Ovary (tissue), 3 donors: ENCODE results near the gene ACOT7.

ENCODE experiments used
- CTCF ChIP-seq, 3 donors: fragments of 450-650 bp in 2 of 3; fragments of 200-600 bp in 1 of 3; IDR thresholded peaks; one replicate each; pipeline versions ENCODE4 v1.5.1 to v1.8.0; 2016 to 2022; ENCODE audit warnings: antibody characterized with exemption in 3 of 3, mild to moderate bottlenecking in 1 of 3
- POLR2A ChIP-seq: fragments of 450-650 bp; IDR thresholded peaks from one replicate; pipeline ENCODE4 v1.6.1; 2017; ENCODE audit warnings: antibody characterized with exemption, mild to moderate bottlenecking, moderate library complexity
- donor health status: DM: no; HTN: no; CAD: no.

- TF ChIP-seq CTCF (IDR thresholded peaks at IDR 0.05) (no peak), POLR2A (no peak)
Observed at GRCh38 chr1:6334261-6334993, 59.1 kb downstream of the ACOT7 start.
